Uterus (tissue), 4 donors: ENCODE data around the gene RAD51B. TPM values are rescaled to one million over a fixed set of nuclear protein-coding genes. Genes with fewer than 3 reads are reported as not detected.

Source experiments
- DNase-seq, 2 donors: peaks; one replicate each; pipeline ENCODE4 v3.0.0-alpha.2; 2019 to 2020
- H3K27ac ChIP-seq, 2 donors: fragments of 200-600 bp; sonication (generic); 1 replicate in 1 of 2; 2 replicates in 1 of 2; pipeline ENCODE4 v1.5.1; 2016 to 2018
- H3K27me3 ChIP-seq, 2 donors: fragments of 200-600 bp; sonication (generic); one replicate each; pipeline ENCODE4 v1.5.1; 2018 to 2019; ENCODE audit warnings: control low read depth in 1 of 2
- H3K36me3 ChIP-seq, 2 donors: fragments of 200-600 bp; sonication (generic); one replicate each; pipeline ENCODE4 v1.5.1; 2019; ENCODE audit warnings: control low read depth in 1 of 2
- H3K4me1 ChIP-seq, 2 donors: fragments of 200-600 bp; sonication (generic); one replicate each; pipeline ENCODE4 v1.5.1; 2018 to 2019; ENCODE audit warnings: control low read depth in 1 of 2
- H3K4me3 ChIP-seq, 2 donors: fragments of 200-600 bp; sonication (generic); 1 replicate in 1 of 2; 2 replicates in 1 of 2; pipeline ENCODE4 v1.5.1; 2018 to 2019; ENCODE audit warnings: mild to moderate bottlenecking in 1 of 2
- H3K9me3 ChIP-seq, 2 donors: fragments of 200-600 bp; sonication (generic); one replicate each; pipeline ENCODE4 v1.5.1; 2019; ENCODE audit warnings: control low read depth in 1 of 2
- CTCF ChIP-seq, 4 experiments: fragments of 200-600 bp in 2 of 4; fragments of 450-650 bp in 2 of 4; sonication (generic) in 2 of 4; IDR thresholded peaks; one replicate each; pipeline ENCODE4 v1.5.1; 2016 to 2019; ENCODE audit warnings: antibody characterized with exemption in 4 of 4, mild to moderate bottlenecking in 2 of 4, moderate library complexity in 1 of 4
- POLR2A ChIP-seq, 2 donors: fragments of 450-650 bp; IDR thresholded peaks; one replicate each; pipeline ENCODE4 v1.6.1; 2016; ENCODE audit warnings: antibody characterized with exemption in 2 of 2, mild to moderate bottlenecking in 1 of 2, moderate library complexity in 1 of 2
- intact Hi-C: fragments of 100-400 bp; cut with DNase I; formaldehyde crosslinking; loops from one replicate; pipeline ENCODE4 v1.15.1; 2023; ENCODE audit warnings: low total_unique reads
- total RNA-seq, 4 donors: library from RNA; depleted of rRNA in 3 of 4; stranded (reverse); fragments of >200 nt in 3 of 4; gene quantifications; one replicate each; pipeline versions ENCODE4 v1.1.0 to v1.2.4, GENCODE V29; 2014 to 2023
- donor health status: DM: yes; HTN: yes; CAD: no.

RAD51B gene
- total RNA-seq, 4 donors from 2014 or later, result 29.5 to 100.0 (median 70.3) TPM

DNA sequence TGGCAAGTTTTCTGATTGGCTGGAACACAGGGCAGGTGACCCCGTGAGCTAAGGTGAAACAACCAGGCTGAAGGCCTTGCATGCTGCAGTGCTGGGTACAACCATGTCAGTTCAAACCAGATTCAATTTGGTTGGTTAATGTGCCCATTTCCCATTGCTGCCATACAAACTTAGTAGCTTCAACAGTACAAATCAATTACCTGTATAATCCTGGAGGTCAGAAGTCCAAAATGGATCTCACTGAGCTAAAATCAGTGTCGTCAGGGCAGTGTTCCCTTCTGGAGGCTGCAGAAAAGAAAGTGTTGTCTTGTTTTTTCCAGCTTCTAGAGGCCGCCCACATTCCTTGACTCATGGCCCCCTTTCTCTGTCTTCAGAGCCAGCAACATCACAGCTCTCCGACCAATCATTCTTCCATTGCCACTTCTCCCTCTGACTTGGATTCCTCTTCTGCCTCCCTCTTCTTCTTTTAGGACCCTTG lies 751.6 kb downstream of the RAD51B start:
- H3K36me3 ChIP-seq, result no peaks in the 10 kb centered on the region
- TF ChIP-seq POLR2A (IDR thresholded peaks at IDR 0.05) (no peak), CTCF (IDR thresholded peaks at IDR 0.05) (no peak)
- H3K4me1 ChIP-seq, result no peaks in the 10 kb centered on the region
- no peaks in the 10 kb centered on the region for H3K9me3 ChIP-seq
- H3K4me3 ChIP-seq, result no peak overlapping the region
- H3K27ac ChIP-seq, result no peak overlapping the region
- no peaks in the 10 kb centered on the region for H3K27me3 ChIP-seq
- intact Hi-C loops, result no loop called here
- DNase-seq, result no peak

DNA sequence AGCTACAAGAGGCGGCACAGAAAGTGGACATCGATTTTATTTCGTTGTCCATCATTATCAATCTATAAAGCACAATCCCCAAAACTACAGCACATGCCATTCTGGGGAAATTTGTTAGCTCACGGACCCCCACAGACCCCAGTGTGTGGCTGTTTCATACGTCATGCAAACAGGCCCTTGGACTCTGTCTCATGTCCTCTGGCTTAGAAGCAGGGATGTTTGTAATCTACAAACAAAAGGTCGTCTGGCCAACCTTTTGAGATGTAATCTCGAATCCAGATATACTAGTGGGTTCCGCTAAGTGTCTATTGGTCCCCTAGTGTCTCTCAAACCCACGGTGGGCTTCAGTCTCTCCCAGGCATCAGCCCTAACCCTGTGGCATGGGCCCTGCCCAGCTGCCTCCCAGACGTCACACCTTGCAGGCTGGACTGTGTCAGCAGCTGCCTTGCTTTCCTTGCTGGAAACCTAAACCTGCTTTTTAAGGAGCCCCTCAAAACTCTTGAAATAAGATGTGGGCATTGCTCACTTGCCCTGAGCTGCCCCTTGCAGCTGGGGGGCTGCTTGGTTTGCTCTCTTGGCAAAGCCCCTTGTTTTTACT lies 752.4 kb downstream of the RAD51B start:
- H3K27ac ChIP-seq, result no peak overlapping the region
- intact Hi-C loops, result no loop called here
- H3K27me3 ChIP-seq, result no peaks in the 10 kb centered on the region
- H3K36me3 ChIP-seq, result no peaks in the 10 kb centered on the region
- H3K4me3 ChIP-seq, result no peak overlapping the region
- H3K4me1 ChIP-seq, result no peaks in the 10 kb centered on the region
- TF ChIP-seq CTCF (IDR thresholded peaks at IDR 0.05), result no peak
- TF ChIP-seq POLR2A (IDR thresholded peaks at IDR 0.05), result no peak
- no peak for DNase-seq
- no peaks in the 10 kb centered on the region for H3K9me3 ChIP-seq

DNA sequence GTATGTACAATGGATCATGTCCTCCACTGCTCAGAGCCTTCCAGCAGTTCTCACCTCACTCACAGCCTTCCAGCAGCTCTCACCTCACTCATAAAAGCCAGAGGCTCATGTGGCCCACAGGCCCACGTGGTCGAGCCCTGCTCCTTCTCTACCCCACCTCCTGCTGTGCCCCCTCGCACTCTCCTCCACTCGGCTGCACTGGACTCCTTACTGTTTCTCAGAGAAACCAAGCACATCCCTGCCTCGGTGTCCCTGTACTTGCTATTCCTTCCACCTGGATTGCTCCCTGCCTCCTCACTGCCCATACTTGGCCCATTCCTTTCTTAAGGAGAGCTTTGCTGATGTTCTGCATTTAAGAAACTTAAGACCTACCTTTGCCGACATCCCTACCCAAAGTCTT lies 753.5 kb downstream of the RAD51B start:
- DNase-seq, result no peak
- Histone ChIP-seq H3K27ac (no peak overlapping the region), H3K36me3 (no peaks in the 10 kb centered on the region), H3K9me3 (no peaks in the 10 kb centered on the region), H3K4me1 (no peaks in the 10 kb centered on the region), H3K4me3 (no peak overlapping the region), H3K27me3 (no peaks in the 10 kb centered on the region)
- intact Hi-C loops, result no loop called here
- TF ChIP-seq POLR2A (IDR thresholded peaks at IDR 0.05), result no peak
- TF ChIP-seq CTCF (IDR thresholded peaks at IDR 0.05), result no peak

DNA sequence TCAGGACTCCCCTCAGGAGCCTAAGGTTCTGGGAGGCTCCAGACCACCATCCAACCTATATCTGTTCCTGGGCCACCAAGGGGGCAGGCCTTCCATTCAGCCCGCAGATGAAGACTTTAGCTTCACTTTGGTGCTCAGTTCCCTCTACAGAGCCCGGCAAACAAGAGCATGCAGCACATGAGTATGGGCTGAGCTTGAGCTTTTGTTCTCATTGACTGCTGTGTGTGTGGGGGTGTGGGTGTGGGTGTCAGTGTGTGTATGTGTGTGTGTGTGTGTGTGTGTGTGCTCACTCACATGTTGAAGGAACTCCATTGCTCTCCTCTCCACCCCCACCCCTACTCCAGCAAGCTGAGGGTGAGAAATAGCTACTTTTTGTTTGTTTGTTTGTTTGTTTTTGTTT lies 754.1 kb downstream of the RAD51B start:
- TF ChIP-seq CTCF (IDR thresholded peaks at IDR 0.05) (no peak), POLR2A (IDR thresholded peaks at IDR 0.05) (no peak)
- Histone ChIP-seq H3K4me3 (no peak overlapping the region), H3K4me1 (no peaks in the 10 kb centered on the region), H3K27me3 (no peaks in the 10 kb centered on the region), H3K9me3 (no peaks in the 10 kb centered on the region), H3K36me3 (no peaks in the 10 kb centered on the region), H3K27ac (no peak overlapping the region)
- no peak for DNase-seq
- intact Hi-C loops, result no loop called here

GRCh38 chr14:68574461-68574860 lies 754.9 kb downstream of the RAD51B start:
- no peaks in the 10 kb centered on the region for H3K4me1 ChIP-seq
- intact Hi-C loops, result no loop called here

More at GRCh38 chr14:68574461-68574860, 754.9 kb downstream of the RAD51B start:
- no peaks in the 10 kb centered on the region for H3K9me3 ChIP-seq
- TF ChIP-seq CTCF (IDR thresholded peaks at IDR 0.05) (no peak), POLR2A (IDR thresholded peaks at IDR 0.05) (no peak)
- no peak overlapping the region for H3K4me3 ChIP-seq
- no peak overlapping the region for H3K27ac ChIP-seq
- no peaks in the 10 kb centered on the region for H3K27me3 ChIP-seq
- H3K36me3 ChIP-seq, result no peaks in the 10 kb centered on the region
- no peak for DNase-seq
